Measurements from ENCODE around the gene OGDHL.
"Not testable (repeated sequence)": the region's sequence is repeated elsewhere in the genome, so short reads cannot be mapped to it uniquely, and the experiment has no call there.

OGDHL gene

DNA sequence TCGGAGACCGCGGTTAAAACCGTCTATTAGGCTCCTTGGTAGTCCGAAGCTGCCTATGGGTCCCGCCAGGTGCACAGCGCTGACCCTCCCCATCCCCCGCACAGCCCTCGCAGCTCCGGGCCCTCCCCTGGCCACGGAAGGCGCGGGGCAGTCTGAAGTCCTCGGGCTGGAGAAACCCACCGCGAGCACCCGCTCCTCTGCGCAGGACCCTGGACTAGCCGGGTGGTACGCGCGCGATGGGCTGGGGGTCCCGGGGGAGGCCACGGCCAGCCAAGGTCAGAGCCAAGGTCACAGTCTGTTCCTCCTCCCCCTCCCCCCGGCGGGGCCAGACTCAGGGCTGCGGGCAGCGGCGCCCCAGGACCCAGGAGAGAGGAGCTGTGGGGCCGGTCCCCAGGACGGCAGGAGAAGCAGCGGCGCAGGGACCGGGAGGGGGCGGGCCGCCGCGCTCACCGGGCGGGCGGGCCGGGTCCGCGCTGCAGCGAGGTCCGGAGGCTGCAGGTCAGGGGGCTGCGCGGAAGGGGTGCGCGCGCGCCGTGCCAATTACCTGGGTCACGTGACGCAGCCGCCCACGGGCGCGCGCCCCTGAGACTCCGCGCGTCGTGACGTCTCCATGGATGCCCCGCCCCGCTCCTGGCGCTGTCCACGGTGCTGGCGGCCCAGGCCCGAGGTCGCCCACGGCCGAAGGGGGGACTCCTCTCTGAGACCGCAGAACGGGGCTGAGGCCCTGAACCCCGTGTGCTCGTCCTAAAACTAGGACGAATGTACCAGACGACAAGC, at the start of gene OGDHL:
Gene OGDHL, minus strand, starts transcription at position 535 of the 777 bp plus-strand sequence. CDS start 3,731 bp downstream, outside the sequence.
- DNase-seq: peak; percentile 15

DNA sequence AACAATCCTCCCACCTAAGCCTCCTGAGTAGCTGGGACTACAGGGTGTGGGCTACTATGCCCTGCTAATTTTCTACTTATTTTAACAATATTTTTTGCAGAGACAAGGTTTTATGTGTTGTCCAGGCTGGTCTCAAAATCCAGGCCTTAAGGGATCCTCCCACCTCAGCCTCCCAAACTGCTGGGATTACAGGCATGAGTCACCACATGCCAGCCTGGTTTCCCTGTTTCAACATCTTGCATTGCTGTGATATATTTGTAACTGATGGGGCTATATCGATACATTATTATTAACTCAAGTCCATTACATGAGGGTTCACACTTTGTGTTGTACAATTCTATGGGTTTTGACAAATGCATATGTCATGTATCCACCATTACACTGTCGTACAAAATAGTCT, 41.9 kb upstream of the OGDHL start:
- no peak for DNase-seq

DNA sequence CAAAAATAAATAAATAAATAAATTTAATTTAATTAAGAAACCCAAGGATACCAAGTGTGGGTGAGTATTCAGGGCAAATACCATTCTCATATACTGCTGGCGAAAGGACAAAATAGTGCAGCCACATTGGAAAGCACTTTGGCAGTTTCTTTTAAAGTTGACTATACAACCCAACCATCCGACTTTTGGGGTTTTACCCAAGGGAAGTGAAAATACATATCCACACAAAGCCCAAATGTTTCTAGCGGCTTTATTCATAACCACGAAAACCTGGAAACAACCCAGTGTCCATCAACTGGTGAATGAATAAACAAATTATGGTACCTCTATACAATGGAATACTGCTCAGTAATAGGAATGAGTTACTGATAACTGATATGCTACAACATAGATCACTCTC, 36.2 kb upstream of the OGDHL start:
- DNase-seq: no peak

DNA sequence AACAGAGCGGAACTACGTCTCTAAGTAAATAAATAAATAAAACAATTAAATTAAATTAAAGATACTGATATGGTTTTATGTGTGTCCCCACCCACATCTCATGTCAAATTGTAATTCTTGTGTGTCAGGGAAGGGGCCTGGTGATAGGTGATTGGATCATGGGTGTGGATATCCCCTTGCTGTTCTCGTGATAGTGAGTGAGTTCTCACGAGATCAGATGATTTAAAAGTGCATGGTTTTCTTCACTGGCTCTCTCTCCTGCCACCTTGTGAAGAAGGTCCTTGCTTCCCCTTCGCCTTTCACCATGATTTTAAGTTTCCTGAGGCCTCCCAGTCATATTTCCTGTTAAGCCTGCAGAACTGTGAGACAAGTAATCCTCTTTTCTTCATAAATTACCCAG, 29.0 kb upstream of the OGDHL start:
- no peak for DNase-seq

DNA sequence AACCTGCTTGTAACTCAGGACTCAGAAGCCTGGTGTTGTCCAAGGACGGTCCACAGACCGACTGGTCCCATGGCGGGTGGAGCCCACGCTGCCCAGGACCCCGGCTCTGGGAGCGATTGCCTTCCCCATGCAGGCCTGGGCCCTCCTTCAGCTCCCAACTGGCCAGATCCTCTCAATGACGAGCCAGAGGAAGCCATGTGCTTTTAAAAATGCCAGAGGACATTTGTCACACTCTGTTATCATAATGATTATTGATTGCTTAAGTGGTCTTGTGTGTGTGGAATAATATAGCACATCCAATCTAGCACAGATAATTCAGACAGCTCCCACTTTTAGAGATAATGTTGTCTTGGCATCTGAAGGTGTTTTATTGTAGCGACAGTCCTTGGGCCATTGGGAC, 22.6 kb upstream of the OGDHL start:
- no peak for DNase-seq

DNA sequence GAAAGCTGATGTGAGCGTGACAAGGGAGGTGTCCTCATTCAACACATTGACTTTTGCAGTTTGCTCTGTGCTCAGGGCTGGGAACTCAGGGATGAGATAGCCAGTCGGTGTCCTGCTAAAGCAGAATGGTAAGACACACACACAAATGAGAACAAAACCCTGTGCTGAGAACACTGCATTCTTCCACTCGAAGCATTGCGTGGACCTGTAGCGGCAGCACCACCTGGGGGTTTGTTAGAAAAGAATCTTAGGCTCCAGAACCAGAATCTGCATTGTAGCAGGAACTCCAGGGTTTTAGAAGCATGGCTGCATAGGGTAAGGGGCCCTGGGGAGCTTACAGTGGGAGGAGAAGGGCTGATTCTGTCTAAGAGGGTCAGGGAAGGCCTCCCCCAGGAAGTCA, 21.5 kb upstream of the OGDHL start:
- DNase-seq: no peak

DNA sequence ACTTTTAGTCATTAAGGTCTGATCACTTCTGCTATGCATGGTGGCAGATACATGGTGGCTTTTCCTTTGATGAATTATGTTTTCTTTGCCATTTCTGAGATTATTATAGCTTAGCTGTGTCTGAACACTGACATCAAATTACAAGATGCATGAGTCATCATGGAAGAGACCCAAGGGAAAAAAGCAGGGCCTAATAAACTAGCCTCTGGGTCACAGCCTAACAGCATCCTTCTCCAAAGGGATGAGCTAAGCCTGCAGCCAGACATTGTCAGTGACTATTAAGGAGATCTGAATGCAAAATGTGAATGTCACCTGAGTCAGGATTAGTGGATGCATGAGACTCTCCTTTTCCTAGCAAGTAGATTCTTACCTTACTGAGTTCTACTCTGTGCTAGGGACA, 19.1 kb upstream of the OGDHL start:
- no peak for DNase-seq

DNA sequence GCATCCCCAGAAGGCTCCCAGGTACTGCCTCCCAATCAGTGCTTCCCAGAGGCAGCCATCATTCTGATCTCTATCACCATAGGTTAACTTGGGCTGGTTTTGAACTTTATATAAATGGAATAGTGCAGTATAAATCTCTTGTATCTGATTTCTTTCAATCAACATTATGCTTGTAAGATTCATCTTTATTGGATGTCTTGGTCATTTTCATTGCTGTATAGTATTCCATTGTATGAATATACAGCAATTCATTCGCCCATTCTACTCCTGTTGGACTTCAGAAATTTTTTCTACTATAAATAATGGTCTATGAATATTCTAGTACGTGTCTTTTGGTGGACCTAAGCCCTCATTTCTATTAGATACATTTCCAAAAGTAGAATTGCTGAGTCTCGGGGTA, 16.1 kb upstream of the OGDHL start:
- no peak for DNase-seq

DNA sequence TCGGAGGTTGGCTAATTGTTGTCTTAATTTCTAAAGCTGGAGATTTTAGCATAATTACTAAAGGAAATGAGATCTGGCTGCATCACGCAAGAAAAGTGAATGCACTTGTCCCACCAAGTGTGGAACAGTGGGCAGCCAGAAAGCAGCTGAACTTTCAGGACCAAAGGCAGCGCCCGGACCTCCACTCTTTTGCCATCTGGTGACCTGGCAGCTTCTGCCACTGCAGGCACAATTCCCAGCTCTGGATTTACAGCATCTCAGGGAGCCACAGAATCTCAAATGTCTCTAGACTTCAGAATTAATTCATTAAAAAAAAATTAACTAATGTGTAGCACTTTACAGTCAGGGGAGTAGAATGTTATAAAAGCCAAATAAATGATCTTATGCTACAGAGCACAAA, 14.7 kb upstream of the OGDHL start:
- no peak for DNase-seq

DNA sequence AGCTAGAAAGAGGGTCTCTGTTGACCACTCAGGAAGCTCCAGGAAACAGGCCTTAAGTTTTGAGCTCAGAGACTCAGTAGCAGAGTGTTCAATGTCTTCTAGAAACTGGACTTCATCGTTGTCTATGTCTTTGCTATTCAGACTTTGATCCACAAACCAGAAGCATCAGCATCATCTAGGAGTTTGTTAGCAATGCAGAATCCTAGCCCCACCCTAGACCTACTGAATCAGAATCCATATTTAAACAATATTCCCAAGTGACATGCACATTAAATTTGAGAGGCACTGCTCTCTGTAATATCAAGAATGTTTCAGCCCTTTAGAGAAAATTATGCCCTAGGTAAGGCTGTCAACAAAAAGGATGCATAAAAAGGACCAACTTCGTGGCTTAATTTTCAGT, 12.9 kb upstream of the OGDHL start:
- no peak for DNase-seq

DNA sequence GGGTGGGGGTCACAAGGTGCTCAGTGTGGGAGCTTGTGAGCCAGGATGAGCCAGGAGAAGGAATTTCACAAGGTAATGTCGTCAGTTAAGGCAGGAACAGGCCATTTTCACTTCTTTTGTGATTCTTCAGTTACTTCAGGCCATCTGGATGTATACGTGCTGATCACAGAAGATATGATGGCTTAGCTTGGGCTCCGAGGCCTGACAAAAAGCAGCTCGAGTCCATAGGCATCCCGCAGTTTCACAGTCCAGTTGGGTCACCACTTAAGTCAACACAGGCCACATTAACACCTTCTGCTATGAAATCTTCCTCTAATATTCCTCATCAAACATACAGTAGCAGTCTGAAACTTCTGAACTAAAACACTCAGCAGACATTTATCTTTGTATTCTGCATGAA, 10.8 kb upstream of the OGDHL start:
- DNase-seq: not testable (repeated sequence)

DNA sequence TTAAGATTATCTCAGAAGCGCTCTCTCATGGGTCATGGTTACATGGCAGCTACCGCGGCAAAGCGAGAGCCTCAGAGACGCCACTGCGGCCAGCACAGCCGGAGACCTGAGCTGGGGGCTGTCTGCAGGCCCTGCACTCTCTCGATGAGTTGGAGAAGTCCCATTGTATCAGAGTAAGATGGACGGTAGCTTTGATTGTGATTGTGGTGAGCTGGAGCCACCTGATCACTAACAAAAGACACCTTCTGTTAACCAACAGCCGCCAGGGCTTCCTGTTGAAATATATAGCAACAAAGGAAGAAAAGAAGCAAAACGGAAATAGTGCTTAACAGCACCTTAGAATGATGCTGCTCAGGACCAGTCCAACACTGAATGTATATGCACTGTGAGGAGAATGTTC, 8.9 kb upstream of the OGDHL start:
- DNase-seq: not testable (repeated sequence)

DNA sequence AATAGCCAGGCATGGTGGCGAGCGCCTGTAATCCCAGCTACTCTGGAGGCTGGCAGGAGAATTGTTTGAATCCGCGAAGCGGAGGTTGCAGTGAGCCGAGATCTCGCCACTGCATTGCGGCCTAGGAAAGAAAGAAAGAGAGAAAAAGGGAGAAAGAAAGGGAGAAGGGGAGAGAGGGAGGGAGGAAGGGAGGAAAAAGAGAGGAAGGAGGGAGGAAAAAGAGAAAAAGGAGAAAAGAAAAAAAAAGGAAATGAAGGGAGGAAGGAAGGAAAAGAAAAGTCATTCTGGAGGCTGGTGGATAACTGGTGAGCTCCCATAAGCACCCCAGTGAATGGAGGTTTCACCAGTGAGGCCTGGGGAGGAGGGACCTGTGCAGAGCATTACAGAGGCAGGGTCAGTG, 7.6 kb upstream of the OGDHL start:
- DNase-seq: no peak

DNA sequence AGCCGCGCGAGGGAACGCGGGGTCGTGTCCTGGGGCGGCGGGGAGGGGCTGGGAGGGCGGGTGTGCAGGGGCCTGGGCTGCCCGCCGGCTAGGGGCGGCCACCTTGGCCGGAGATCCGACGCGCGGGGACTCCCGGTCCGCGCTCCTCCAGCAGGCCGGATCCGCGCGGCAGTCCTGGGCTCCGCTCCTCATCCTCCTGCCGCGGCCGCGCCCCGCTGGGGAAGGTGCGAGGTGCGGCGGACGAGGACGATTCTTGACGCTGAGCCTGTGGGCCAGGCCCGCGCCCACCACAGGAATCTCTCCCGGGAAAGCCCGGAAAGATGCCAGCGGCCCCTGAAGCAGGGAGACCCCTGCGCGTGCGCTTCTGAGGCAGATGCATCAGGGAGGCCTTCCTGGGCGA, 6.6 kb upstream of the OGDHL start:
- no peak for DNase-seq

DNA sequence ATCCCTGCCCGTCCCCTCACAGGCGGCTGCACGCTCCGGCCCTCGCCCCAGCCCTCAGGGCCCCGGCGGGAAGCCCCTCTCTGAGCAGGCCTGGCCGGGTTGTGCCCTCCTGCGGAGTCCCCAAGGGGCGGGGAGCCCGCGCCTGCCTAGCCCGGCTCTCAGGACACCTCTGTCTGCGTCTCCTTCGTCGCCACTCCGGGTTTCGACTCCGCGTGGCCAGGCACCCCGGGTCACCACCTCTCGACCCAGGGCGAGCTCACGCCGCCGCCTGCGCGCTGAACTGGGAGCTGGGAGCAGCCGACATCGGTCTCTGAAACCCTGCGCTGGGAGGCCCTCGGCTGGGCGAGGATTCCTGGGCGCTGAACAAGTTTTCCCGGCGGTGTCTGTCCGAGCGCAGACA, 6.2 kb upstream of the OGDHL start:
- DNase-seq: no peak

DNA sequence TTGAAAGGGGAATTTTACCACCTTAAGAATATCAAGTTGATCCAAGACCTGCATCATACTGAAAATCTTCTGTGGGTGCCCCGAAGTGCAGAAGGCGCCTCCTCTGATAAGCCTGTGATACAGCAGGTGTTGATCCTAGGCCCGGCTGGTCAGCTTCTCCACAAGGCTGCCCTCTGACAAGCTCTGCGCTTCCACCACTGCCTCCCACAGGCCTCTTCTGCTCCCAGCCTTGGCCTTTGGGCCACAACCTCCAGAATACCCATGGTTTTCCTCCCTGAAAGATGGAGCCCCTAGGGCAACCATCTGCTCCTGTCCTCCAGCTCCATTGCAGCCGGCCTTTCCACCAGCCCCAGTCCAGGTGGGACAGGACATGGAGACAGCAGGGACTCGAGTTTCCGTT, 5.6 kb upstream of the OGDHL start:
- DNase-seq: no peak

DNA sequence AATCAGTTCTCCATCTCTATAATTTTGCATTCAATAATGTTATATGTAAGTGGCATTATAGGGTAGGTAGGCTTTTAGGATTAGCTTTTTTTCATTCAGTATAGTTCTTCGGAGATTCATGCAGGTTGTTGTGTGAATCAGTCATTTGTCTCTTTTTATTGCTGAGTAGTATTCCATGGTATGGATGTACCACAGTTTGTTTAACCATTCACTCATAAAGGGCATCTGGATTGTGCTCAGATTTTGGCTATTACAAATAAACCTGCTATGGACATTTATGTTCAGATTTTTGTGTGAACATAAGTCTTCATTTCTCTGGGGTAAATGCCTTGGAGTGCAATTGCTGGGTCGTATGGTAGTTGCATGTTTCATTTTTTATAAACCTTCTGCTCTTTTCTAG, 4.4 kb upstream of the OGDHL start:
- no peak for DNase-seq

DNA sequence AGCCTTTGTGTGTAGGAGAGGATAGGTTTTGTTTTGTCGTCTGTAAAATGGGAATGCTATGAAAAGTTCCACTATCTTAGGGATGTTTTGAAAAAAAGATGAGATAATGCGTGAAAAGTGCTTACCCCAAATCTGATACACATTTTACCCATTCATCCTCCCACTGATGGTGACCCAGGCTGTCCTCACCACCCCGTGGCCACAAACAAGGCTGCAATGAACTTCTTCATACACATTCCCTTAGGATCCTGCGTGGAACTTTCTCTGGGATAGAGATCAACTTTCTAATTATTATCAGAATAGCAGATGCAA, 399 bp upstream of the OGDHL start:
- no peak for DNase-seq

DNA sequence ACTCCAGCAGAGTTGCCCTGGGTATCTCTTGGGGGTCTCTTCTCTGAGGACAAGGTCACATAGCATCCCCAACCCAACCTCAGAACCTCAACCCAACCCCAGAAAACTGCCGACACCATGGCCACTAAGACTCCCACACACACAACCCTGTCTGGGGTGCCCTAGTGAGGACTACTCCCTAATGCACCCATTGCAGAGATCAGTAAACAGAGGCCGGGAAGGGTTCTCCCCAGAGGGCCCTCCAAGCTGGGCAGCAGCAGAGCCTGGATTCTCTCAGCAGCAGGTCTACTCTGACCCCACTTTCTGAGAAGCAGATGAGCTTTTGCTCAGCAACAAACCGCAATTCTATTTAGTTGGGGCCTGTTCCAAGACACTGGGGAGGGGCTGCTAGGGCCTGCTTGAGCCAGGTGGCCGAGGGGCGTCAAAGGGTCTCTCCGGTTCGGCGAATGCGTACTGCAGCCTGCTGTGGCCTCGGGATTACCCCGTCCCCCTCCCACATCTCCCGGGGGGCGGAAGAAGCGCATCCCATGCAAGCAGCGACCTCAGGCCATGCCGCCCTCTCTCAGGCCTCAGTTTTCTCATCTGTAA, 828 bp downstream of the OGDHL start:
- DNase-seq: no peak

DNA sequence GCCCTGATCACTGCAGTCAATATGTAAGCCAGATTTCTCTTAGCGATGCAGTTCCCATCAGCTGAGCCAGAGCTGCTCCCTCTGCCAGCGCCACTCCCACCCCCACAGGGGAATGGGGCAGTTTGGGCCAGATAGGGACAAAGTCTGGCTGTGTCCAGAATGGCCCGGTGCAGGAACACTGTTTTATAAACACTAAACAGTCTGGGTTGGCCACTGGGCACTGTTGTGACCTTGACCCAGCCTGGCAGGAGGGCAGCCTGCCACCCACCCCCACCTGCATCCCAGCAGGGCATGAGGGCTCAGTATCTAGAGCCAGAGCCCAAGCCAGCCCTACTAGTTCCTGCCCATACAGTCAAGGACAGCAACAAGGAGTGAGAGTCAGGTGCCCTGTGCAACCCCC, 1.3 kb downstream of the OGDHL start:
- DNase-seq: no peak

DNA sequence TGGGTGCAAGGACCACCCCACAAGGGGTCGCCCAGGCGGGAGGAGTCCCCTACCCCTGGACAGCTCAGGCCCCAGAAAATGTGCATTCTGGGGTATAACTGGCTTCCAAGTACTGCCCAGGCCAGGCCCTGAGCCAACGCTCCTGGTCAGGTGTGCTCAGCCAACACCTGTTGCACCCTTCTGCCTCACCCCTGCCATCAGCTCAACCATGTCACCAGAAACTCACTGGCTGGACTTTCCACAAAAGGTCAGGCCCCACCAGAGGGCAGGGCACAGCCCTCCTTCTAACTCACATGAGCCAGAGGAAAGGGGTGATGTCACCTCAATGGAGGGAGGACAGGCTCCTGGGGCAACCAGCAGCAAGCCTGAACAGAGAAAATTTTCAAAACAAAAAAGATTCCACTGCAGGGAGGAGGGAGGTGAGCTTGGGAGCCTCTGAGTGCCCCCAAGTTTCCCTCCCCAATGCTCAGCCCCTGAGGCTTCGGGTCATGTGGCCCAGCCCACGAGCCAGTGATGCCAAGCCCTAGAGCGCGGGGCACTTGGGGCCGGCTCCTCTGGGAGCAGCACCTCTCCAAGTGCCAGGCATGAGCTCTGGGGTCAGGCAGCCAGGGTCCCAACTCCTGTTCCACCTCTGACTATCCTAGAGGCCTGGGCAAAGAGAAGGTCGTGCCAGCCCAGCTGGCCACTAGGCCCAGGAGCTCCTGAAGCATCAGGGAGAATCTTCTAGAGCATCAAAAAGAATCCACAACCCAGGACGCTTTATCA, 2.2 kb downstream of the OGDHL start:
- no peak for DNase-seq

DNA sequence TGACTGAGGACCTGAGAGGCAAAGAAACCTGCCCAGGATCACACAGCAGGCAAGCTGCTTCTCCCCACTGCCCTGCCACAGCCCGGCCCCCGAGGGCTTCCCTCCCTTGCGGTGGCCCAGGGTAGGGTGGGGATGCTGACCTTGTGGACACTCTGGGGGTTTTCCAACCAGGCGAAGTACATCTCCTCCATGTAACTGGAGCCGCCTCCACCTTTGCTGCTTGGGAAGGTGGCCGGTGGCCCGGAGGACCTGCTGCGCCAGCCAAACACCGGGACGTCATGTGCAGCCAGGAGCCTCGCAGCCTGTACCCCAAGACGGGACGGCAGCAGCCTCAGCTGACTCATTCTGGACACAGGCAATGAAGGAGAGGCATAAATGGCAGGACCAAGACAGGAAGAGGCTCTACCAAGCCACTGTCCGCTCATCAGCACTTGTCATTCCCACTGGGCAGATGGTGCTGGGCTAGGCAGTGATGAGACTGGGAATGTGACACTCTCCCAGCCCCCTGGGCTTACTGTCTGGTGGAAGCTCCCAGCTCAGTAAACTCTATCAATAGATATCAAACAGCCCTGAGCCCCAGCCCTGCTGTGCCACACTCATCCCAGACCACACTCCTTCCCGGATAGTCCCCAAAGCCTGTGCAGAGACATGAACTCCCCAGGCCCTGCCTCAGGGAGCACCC, 3.7 kb downstream of the OGDHL start:
- DNase-seq: no peak

DNA sequence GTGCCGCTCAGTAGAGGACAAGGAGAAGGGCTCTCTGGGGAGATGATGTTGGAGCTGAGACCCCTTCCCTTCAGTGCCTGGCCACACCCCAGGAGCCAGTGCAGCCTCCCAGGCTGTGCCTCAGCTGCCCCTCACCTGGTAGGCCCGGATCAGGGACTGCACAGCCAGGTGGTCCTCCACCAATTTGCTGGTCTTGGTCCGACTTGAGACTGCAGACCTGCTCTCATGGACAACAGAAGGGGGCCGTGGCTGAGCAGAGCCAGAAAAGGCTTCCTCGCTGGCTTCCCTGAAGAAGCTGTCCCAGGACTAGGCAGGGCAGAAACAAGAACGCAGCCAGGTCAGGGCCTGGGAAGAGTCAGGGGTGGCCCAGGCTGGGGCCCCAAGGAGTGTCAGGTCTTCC, 5.5 kb downstream of the OGDHL start:
- DNase-seq: no peak

DNA sequence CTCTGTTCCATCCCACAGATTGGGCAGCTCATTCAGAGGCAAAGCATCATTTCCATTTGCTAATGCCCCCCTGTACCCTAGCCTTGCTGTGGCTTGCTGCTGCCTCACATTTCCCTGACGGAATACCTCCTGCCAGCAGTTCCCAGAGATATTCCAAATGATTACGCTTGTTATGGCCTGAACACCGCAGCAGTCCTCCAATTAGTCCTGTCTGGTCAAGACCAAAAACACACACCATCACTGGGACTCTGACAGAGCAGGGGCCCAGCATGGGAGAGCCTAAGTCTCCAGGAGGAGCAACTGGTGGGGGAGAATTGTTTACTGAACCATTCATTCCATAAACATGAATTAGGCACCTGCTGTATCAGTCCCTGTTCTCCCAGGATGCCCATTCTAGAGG, 6.1 kb downstream of the OGDHL start:
- no peak for DNase-seq

Data from DMS 273 treated with DMSO at 0.1 percent for 48 hours (cell line).